Activated T-cell treated with anti-CD3 and anti-CD28 coated beads, Interleukin-2, amount 50 U/mL, for 1 hour (primary cell): ENCODE results near the gene SPATA2.
"Not testable (repeated sequence)": the region's sequence is repeated elsewhere in the genome, so short reads cannot be mapped to it uniquely, and the experiment has no call there.

Source experiments
- DNase-seq: peaks from one replicate; pipeline ENCODE4 v3.0.0-alpha.2; 2020

The SPATA2 gene, protein sequence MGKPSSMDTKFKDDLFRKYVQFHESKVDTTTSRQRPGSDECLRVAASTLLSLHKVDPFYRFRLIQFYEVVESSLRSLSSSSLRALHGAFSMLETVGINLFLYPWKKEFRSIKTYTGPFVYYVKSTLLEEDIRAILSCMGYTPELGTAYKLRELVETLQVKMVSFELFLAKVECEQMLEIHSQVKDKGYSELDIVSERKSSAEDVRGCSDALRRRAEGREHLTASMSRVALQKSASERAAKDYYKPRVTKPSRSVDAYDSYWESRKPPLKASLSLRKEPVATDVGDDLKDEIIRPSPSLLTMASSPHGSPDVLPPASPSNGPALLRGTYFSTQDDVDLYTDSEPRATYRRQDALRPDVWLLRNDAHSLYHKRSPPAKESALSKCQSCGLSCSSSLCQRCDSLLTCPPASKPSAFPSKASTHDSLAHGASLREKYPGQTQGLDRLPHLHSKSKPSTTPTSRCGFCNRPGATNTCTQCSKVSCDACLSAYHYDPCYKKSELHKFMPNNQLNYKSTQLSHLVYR

DNA sequence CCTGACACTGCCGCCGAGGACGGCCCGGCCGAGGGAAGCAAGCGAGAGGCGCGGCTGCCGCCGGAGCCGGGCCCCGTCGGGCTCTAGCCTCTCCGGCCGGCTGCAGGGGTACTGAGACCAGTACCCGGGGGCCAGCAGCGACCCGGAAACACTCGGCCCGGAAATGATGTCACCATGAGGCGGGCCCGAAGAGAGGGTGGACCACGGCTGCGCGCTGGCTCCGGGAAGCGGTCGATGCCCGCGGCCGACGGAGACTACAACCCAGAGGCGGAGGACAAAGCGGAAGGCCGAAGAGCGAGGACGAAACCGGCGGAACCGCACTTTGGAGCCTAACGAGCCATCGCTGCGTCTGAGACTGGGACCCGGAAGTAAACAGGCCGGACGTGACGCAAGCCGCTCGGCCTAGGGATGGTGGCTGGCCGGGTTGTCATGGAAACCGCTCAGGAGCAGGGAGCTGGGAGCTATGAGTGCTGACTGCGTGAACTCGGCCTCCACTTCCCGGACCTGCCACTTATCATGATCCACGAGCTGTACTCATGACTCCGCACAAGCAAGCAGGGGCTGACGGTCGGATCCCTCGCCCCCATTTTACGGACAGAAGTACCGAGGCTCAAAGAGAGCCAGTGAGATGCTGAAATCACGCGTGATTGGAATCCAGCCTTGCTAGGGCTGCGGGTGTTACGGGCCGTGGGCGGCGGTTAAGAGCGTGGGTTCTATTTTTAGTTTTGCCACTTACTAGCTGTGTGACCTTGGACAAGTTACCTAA, at the start of gene SPATA2:
TSS of gene SPATA2 (minus strand) at position 150 of the 766 bp plus-strand sequence. CDS start 7,039 bp downstream, outside the sequence.
- DNase-seq = peak; percentile 92

DNA sequence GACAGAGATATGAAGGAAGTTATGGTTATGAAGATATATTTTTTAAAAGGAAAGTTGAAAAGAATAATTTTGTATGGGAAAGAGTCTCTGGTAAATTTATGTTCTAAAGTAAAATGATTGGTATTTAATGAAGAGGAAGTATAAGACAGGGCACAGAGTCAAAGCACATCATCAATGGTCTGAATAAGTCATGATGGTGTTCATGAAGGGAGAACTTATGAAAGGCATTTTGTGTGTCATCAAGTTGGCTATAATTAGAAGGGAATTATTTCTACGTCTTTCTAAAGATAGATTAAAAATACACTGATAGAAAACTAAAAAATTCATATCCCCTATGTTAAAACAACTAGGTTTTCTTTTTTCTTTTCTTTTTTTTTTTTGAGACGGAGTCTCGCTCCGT, 46.1 kb upstream of the SPATA2 start:
- no peak for DNase-seq

GRCh38 chr20:49957089-49957938, 42.0 kb upstream of the SPATA2 start:
- not testable (repeated sequence) for DNase-seq

DNA sequence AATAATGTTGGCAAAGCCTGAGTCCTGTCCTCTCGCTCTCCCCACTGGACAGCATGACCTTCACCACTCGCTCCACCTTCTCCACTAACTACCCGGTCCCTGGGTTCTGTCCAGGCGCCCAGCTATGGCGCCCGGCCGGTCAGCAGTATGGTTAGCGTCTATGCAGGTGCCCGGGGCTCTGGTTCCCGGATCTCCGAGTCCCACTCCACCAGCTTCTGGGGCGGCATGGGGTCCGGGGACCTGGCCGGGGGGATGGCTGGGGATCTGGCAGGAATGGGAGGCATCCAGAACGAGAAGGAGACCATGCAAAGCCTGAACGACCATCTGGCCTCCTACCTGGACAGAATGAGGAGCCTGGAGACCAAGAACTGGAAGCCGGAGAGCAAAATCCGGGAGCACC, 41.4 kb upstream of the SPATA2 start:
- DNase-seq = no peak

DNA sequence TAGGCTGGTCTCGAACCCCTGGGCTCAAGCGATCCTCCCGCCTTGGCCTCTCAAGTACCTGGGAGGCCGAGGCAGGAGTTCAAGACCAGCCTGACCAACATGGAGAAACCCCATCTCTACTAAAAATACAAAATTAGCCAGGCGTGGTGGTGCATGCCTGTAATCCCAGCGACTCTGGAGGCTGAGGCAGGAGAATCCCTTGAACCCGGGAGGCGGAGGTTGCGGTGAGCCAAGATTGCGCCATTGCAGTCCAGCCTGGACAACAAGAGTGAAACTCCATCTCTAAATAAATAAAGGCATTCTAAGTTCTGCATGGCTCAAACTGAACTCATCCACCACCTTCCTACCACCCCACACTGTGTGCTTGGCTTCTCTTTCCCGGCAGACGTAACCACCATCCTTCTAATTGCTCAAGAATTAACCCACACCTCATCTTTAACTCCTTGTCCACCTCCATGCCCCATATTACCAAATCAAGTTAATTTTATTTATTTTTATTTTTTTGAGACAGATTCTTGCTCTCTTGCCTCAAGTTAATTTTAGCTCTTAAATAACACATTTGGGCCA, 40.6 kb upstream of the SPATA2 start:
- not testable (repeated sequence) for DNase-seq

- no peak for DNase-seq
Observed at GRCh38 chr20:49955167-49955566, 39.8 kb upstream of the SPATA2 start.

GRCh38 chr20:49951151-49951550, 35.8 kb upstream of the SPATA2 start:
- no peak for DNase-seq

DNA sequence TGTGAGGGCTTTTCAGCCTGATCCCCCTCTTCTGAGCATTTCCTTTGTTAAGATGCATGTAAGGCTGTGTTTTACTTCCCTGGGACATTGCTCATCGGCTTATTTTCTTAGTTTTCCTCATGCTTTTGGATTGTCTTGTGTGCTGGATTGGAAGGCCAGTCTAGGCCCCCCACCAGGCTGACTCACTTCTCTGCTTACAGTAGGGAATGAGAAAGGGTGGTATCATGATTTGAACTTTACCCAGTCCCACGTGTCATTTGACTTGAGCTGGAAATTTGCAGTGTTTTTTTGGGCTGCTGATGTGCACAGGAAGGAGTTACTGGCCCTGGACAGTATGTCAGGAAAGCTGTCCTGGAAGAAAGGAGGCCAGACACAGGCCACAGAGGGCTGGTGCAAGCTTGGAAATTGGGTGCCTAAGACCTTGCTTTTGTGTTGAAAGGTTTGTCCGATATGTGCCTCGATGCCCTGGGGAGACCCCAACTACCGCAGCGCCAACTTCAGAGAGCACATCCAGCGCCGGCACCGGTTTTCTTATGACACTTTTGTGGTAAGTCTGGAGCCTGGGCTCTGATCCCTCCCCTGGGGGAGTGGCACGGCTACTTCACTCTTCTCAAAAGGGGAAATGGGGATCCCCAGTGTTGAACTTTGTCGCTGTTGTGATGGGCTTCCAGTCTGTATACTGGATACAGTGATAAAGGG, 33.6 kb upstream of the SPATA2 start:
- DNase-seq = no peak

DNA sequence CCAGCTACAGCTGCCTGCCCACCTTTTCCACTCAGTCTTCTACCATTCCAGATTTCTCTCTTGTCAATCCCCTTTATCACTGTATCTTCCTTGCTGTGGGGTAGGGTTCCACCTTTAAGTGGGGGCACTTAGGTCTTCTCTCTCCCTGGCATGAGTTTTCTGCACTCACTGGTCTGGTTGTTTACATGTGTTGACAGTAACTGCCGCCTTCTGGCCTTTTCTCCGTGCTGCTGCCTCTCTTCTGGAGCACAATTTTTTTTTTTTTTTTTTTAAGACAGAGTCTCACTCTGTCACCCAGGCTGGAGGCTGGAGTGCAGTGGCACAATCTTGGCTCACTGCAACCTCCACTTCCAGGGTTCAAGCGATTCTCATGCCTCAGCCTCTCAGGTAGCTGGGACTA, 32.8 kb upstream of the SPATA2 start:
- no peak for DNase-seq

GRCh38 chr20:49945701-49946477, 30.6 kb upstream of the SPATA2 start:
- no peak for DNase-seq

DNA sequence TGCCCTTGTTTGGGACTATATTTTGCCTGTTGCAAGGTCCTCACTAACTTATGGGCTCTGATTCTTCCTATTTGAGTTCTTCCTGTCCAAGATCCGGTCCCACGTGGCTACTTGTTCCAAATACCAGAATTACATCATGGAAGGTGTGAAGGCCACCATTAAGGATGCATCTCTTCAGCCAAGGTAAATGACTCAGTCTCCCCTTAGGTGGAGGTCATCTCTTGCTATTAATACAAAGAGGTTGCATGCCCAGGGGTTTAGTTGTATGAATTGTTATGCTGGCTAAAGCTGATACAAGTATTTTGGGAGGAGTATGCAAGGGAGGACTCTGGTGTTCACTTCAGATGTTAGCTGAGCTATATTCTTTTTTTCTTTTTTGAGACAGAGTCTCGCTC, 30.0 kb upstream of the SPATA2 start:
- DNase-seq = no peak

DNA sequence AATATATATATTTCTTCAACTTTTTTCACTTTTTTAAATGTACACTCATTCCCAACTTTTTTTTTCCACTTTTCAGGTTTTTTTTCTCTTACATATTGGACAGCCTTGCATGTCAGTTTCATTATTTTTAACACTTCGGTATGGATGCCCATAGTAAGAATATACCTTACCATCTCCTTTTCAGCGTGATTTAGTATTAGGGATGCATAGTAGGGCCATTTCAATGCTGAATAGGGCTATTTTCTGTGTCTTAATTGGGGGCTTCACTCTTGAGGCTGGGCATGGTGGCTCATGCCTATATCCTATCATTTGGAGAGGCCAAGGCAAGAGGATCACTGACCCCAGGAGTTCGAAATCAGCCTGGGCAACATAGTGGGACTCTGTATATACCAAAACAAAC, 27.6 kb upstream of the SPATA2 start:
- DNase-seq = no peak

- DNase-seq = no peak
Observed at GRCh38 chr20:49942303-49942702, 27.0 kb upstream of the SPATA2 start.

DNA sequence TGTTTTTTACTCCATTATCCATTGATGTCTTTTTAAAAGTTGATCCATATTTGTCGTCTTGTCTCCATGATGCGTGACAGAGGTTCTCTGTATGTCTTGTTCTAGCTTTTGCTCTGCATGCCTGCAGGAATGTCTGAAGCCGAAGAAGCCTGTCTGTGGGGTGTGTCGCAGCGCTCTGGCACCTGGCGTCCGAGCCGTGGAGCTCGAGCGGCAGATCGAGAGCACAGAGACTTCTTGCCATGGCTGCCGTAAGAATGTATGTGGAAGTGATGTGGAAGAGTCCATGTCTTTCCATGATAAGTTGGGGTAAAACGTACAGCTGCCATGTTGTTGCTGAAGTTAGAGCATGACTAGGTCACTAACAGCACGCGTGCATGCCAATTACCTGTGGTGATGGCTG, 26.1 kb upstream of the SPATA2 start:
- no peak for DNase-seq

GRCh38 chr20:49938173-49939163, 23.1 kb upstream of the SPATA2 start:
- DNase-seq = no peak

DNA sequence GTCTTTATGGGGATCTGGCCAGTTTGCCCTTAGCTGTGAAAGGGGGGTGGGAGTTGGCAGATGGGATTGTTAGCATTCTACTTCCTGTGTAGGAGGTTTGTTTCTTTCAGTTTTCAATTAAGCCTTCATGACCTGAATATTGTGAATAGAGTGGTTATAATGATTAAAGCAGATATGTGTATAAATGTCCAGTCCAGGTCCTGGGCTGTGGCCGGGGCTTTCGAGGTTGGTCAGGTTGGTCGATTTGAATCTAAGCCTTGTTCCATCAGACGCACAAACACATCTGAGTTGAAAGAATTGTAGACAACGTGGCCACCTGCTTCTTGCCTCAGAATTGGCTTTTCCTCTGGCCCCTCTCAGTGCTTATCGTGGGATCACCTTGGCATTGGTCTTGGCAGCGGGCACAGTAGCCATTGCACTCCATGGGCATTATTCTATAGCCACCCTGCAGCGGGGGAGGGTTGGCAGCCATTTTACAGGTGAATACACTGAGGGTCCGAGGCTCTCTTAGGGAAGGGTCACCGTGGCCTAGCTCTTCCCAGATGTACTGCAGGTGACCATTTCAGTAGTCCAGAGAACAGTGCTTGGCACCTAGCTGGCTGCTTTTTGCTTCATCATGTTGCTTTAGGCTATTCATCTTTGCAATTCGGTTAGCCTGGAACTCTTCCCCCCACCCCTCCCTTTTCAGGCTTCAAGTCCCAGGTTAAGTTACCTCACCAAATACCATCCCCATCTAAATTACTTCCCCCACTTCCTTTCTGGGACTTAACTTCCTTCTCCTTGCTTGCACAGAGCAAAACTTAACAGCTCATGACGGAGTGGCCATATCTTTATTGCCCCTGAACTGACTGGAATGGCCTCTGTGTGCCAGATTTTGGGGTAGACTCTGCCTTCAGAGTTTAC, 21.9 kb upstream of the SPATA2 start:
- no peak for DNase-seq

GRCh38 chr20:49936153-49937026, 21.1 kb upstream of the SPATA2 start, which contains the start of gene RNF114:
TSS of gene RNF114 (plus strand) at chr20:49936397. CDS start at chr20:49936413, 16 bp downstream.
- DNase-seq = peak; percentile 94

DNA sequence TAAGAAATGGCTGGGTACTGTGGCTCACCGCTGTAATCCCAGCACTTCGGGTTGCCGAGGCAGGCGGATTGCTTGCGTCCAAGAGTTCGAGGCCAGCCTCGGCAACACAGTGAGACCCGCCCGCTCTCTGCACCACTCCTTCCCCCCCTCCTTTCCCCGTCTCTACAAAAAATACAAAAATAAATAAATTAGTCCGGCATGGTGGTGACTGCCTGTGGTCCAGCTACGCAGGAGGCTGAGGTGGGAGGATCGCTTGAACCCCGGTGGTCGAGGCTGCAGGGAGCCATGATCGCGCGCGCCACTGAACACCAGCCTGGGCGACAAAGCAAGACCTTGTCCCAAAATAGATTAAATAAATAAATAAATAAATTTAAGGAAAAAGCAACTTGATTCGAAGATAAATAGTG, 20.4 kb upstream of the SPATA2 start:
- DNase-seq = no peak
